ENCODE data around the gene ZBTB48. TPM values are rescaled to one million over a fixed set of nuclear protein-coding genes. Genes with fewer than 3 reads are reported as not detected.
"Not testable (repeated sequence)": the region's sequence is repeated elsewhere in the genome, so short reads cannot be mapped to it uniquely, and the experiment has no call there.

ZBTB48 gene
- total RNA-seq, 1 donor = 60.9 TPM

DNA sequence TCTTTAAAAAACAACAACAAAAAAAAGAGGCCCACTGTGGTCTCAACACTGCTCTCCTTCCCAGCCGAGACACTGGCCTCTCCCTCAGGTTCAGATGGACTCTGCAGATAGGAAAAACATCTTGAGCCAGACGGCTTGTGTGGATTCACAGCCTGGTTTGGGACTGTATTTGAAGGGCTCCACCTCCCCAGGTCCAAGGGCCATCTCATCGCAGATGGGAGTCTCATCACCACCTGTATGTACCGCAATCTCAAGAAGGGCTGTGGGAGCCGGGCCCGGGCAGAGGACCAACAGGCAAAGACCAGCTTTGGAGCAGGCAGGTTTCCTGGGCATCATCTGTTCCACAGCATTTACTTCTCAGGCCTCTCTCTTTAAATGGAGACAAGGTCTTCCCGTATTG is 10.3 kb downstream of the ZBTB48 start:
- no peak for DNase-seq (ENCODE audit: low read depth in 2 of 3, low spot score in 2 of 3)

DNA sequence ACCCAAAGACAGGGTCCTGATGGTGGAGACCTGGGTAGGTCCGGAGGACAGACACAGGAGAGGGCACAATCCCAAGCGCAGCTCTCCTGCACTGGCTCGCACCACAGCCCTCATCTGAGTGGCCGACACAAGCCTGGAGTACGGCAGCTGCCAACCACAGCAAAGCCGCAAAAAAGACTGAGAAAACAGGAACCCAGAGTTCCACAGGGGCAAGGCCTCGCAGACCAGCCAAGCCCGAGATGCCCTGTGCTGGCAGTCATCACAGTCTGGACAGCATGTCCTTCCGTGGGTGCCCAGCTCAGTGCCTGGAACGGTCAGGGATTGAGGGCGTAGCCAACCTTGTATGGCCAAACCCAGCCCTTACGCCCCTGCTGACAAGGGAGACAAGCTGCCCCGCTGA is 11.4 kb downstream of the ZBTB48 start:
- peak in 2 of 3 donors; percentile 68 to 72 for DNase-seq (ENCODE audit: low read depth in 2 of 3, low spot score in 2 of 3)

DNA sequence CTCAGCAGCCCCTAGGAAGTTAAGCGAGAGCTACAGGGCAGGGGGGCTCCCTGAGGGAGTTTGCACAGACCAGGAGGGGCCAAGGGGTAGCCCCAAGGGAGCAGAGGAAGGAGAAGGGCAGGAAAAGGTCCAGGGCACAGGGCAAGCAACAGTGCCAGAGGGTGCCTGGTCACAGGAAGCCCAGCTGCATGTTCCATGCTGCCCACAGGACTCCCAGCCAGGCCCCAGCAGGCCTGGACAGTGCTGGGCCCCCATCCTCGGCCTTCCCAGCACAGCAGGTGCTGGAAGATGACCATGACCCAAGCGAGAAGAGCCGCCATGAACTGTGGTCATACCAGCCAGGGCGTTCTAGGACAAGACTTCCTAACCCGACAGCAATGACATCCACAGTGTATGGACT is 11.8 kb downstream of the ZBTB48 start:
- DNase-seq (ENCODE audit: low read depth in 2 of 3, low spot score in 2 of 3) = no peak

DNA sequence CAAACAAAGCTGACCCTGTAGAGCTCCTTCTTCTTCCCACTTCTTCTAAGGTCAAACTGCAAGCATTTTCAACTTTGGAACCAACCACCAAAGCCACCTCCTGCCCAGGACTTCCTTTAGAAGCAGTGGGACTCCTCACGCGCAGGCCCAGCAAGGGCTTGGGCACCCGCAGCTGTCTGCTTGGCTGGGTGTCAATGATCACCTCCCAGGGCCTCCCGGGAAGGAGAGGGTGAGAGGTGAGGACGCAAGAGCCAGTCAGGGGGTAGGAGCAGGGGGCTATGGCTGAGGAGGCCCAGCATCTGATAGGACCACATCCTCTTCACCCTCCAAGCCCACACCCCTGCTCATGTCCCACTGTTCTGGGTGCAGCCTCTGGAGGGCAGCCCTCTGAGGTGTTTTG is 12.6 kb downstream of the ZBTB48 start:
- no peak for DNase-seq (ENCODE audit: low read depth in 2 of 3, low spot score in 2 of 3)

DNA sequence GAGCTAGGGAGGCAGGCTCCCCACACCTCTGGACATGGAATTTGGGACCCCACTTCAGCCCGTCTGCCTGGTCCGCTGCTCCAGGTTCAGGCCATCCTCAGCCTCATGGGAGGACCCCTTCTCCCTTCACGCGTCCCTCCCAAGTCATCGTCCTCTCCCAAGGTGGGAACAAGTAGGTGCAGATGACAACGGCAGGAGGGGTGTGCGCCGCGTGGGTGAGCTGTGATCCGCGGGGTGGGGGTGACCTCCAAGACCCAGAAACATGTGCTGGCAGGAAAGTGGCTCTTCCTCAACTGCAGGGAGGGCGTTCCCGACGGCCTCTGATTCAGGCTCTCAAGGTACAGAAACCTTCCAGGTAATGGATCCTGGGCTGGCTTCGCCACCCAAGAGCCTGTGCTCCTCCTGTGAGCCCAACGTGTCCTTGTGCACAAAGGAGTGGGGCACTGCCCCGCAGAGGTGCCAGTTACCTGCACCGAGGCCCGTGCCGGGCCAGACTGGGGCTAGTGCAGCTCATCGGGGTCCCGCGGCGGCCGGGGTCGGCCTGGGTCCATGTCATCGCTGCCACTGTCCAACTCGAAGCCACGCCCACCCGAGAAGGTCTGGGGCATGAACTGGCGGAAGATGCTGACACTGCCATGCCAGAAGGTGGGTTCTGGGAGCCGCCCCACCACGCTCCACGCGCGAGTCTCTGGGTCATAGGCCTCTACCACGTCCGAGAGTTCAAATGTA is 13.2 kb downstream of the ZBTB48 start:
- no peak for DNase-seq (ENCODE audit: low read depth in 2 of 3, low spot score in 2 of 3)

DNA sequence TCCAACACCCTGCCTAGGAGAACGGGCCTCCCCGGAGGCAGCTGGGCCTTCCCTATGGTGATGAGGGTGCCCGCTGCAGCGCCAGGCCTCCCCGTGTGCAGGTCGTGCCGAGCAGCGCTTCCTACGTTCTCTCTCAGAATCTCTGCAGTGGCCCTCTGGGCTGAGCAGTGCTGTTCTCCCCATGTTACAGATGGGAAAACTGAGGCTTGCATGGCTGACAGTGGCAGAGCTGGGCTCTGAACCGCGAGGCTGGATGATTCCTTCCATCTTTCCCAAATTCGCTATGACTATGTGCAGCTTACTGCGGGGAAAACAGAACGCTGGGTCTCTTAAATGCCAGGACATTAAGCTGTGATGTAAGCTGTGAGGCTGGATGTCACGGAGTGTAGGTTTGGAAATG is 14.0 kb downstream of the ZBTB48 start:
- no peak for DNase-seq (ENCODE audit: low read depth in 2 of 3, low spot score in 2 of 3)

DNA sequence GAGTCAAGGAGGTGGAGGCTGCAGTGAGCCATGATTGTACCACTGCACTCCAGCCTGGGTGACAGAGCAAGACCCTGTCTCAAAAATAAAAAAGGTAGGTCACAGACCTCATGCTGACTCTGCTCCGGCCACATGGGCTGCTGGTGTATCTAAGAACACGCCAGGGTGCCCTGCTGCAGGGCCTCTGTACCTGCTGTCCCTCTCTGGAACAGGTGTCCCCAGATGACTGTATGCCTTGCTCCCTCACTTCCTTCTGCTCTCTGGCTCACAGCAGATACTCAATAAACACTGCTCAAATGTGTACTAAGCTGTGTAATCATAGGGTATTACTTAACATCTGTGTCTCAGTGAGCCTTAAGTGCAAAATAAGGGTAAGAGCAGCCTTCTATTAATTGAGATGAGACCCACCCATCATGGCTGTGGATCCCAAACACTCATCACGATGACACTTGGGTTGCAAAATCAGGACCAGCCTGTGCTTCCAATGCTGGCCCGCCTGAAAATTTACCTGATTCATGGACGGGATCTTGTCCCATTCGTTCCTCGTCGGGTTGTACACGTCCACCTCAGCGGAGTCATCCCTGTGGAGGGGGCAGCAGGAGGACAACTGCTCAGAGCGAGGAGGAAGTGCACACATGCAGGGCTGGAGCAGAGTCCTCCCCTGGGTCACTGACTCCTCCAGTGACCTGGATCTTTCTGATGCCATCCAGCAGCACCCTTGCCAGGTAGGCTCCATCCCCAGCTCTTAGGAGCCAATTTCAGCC is 15.4 kb downstream of the ZBTB48 start:
- DNase-seq (ENCODE audit: low read depth in 2 of 3, low spot score in 2 of 3) = no peak

DNA sequence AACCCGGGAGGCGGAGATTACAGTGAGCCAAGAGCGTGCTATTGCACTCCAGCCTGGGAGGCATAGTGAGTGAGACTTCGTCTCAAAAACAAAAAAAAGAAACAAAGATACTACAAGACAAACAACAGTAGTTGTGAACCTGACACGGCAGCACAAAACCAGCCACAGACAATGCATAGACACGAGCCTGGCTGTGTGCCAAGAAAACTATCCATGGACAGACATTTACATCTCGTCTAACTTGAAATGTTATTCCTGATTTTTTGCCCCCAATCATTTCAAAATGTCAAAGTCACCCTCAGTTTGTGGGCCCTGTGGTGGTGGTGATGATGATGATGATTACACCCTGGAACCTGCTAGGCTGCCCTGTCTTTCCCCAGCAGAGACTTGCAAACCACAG is 16.6 kb downstream of the ZBTB48 start:
- no peak for DNase-seq (ENCODE audit: low read depth in 2 of 3, low spot score in 2 of 3)

DNA sequence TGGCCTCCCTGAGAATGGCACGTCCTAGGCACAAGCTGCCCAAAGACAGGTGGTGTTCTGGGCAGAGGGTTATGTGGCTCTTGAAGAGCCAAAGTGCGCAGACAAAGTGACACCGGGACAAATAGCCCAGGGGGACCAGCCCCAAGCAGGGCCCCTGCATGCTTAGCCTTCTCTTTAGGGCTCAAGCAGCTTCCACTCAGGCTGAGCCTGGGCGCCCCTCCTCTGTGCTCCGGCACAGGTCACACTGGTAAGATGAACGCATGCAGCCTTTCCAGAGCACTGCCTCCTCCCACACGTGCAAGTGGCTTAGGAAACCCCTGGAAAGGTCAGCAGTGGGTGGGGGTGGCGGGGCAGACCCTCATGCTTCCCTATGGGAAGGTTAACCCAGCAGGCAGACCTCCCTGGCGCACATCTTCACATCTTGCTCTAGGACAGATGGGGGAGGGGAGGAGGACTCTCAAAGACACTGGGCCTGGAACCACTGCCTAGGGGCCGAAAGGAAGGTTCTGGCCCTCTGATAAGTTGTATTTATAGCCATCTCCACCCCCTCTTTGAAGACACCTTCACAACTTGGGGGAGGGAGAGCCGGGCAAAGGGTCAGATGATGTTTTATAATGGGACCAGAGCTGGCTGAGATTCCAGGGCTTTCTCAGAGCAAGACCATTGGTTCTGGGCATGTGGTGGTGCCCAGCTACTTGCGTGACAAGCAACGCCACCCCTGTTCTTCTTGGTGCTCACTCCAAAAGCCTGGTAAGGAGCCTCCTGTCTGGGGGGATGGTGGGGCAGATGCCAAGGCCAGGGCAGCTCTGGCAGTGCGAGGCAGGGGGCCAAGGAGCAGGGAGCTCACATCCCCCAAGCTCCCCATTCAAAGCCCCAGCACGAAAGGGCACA is 17.3 kb downstream of the ZBTB48 start:
- DNase-seq (ENCODE audit: low read depth in 2 of 3, low spot score in 2 of 3) = no peak

DNA sequence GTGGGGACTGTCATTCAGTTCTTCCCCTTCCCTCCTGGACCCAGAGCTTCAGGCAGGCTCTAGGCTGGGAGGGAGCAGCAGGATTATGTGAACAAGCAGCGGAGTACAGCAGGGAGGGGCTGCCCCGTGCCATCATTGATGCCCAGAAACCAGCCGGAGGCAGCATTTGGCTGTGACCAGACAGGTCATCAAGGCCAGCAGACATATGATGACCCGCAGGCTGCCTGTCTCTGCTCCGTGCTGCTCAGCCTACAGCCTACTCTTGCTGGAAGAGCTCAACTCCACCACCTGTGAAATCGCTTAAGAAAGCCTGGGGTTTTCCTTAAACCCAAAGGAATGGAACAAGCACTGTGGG is 18.0 kb downstream of the ZBTB48 start:
- DNase-seq (ENCODE audit: low read depth in 2 of 3, low spot score in 2 of 3) = no peak

DNA sequence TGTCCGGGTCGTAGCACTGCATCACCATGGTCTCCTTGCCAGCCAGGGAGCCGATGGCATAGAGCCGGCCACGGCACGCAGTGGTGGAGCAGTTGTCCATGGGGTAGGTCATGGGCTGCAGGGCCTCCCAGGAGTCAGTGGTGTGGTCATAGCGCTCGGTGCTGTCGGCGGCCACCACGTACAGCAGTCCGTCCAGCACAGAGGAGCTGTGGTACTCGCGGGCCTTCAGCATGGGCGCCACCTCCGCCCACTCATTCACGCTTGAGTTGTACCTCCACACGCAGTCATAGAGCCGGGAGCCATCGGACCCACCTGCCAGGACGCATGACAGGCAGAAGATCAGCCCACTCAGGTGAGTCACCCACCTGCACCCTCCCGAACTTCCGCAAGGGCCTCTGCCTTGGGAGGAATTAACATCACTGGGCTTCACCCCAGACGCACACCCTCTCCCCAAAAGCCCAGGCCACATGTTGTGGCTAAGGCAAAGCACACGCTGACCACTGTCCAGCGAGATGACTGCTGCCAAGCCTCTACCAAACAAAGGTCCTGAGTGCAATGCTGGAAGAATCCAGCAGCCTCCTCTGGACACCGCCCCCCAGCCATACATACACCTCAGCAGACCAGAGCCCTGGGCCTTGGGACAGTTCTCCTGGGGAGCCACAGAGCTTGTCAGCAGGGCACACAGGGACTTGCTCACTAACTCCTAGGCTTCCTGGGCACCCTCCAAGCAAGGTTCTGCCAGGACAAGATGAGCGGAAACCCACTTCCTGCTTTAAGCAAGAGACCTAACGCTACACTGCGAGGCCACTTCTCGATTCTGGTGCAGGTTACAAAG is 19.6 kb downstream of the ZBTB48 start:
- DNase-seq (ENCODE audit: low read depth in 2 of 3, low spot score in 2 of 3) = peak in 2 of 3 donors; percentile 62 to 76

DNA sequence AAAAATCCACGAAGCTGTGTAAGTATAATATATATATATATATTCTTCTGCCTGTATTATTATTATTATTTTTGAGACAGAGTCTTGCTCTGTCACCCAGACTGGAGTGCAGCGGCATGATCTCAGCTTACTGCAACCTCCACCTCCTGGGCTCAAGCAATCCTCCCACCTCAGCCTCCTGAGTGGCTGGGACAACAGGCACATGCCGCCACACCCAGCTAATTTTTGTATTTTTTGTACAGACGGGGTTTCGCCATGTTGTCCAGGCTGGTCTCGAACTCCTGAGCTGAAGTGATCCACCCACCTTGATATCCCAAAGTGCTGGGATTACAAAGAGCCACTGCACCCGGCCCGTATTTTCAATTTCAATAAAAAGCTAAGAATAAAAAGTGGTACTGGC is 20.2 kb downstream of the ZBTB48 start:
- not testable (repeated sequence) for DNase-seq (ENCODE audit: low read depth in 2 of 3, low spot score in 2 of 3)

DNA sequence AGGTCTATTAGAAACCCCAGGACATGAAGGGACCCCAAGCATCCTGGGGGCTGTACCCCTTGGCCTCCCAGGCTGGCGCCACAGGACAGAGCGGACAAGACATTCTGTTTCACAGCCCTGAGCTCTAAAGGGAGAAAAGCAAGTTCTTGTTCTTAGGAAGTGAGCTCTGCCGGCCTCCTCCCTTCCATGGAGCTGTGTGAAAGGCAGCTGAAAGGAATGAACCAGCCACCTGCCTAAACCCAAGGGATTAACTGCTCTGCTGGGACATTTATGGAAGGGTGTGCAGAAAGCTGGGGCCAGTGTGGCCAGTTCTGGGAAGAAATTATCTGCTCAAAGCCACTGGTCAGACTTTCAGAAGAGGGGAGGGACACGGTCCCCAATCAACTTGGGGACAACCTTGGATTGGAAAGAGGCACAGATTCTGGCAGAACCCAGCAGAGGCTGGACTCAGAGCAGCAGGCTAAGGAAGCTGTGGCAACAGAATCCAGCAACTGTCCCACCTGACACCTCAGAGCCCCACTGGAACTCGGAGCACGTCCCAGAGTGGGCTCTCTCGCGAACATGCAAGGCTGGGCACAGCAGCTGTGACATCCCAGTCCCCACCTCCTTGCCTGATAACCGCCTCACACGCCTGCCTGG is 20.7 kb downstream of the ZBTB48 start:
- DNase-seq (ENCODE audit: low read depth in 2 of 3, low spot score in 2 of 3) = no peak

DNA sequence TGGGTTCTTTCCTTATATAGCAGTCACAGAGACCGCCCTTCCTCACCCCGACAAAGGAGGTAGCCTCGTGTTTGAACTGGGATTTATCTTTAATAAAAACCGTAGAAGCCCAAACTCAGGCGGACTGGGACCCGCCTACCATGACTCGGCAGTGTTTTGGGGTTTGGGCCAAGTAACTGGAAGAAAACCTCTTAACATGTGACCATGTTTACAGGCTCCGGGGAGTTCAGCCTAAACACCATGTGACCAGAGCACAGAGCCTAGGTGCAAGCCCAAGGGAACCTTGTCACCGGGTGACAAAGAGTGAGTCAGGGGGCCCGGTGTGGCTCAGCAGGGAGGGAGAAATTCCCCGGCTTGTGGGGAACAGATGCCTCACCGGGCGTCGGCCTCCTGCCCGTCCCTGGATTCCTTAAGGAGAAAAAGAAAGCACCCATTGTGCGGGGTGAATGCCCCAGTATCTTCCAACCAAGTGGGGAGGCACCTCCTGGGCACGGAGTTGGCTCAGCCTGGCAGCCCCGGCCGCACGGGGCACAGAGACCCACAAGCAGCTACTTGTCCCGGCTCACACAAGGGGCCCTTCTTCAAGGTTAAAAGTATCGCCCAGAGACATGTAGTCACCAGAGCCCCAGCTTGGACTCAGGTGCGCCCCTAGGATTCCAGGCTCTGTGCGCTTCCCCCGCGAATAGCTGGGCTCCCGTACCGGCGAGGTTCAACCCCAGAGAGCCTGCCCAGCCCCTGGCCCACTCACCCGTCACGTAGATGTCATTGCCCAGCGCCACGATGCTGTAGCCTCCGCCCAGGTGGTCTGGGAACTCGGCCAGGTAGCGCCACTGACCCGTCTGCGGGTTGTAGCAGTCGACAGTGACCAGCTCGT is 21.5 kb downstream of the ZBTB48 start:
- peak; percentile 39 to 91 (median 85) for DNase-seq (ENCODE audit: low read depth in 2 of 3, low spot score in 2 of 3)

DNA sequence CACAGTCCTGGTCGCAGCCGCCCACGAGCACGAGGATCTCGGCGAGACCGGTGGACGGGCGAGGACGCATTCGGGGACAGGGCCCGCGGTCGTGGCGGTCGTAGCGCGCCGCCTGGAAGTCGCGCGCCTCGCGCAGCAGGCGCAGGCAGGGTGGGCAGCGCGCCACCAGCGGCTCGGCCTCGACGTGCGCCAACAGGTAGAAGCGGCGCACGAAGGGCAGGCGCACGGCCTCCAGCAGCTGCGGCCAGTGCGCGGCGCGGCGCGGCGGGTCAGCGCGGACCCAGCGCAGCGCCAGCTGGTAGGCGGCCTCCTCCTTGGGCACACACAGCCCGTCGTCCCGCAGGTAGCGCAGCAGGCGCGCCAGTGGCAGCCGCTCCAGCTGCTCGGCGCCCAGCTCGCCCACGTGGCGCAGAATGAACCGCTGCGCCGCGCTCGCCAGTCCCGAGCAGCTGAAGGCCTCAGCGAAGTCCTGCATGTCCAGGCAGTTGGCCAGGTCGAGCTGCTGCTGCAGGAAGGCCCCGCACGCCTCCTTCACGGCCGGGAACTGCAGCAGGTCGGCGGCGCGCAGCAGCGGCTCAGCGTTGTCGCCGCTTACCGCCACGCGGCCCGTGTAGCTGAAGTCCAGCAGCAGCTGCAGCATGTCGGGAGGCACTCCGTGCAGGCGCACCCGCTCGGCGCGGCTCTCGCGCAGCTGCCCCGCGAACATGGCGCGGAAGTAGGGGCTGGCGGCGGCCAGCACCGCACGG is 22.3 kb downstream of the ZBTB48 start:
- no peak for DNase-seq (ENCODE audit: low read depth in 2 of 3, low spot score in 2 of 3)

DNA sequence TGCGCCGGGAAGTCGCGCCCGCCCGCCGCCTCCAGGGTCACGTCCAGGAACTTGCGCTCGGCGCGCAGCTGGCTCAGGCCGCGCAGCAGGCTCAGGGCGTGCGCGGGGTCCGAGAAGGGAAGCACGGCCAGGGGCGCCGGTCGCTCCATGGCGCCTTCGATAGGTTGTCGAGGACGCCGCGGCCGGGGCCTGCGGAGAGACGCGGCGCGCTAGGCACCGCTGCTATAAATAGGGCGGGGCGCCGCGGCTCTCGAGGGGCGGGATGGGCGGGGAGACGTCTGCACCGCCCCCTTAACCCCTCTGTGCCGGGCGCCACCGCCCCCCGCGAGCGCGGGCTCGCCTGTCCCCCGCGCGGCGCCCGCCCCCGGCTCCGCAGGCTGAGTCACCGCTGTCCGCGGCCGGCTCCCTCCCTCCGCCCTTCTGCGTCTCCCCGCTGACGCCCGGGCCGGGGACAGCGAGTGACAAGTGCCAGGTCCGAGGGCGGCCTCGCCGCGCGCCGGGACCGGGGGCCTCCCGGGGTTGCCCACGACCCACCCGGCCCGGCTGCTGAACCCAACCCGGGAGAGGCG is 23.0 kb downstream of the ZBTB48 start, which contains the start of gene KLHL21:
KLHL21 (minus strand) TSS at position 201 of the 569 bp plus-strand sequence; CDS start at position 149, 52 bp downstream.
- DNase-seq (ENCODE audit: low read depth in 2 of 3, low spot score in 2 of 3) = peak; percentile 72 to 93 (median 92)

DNA sequence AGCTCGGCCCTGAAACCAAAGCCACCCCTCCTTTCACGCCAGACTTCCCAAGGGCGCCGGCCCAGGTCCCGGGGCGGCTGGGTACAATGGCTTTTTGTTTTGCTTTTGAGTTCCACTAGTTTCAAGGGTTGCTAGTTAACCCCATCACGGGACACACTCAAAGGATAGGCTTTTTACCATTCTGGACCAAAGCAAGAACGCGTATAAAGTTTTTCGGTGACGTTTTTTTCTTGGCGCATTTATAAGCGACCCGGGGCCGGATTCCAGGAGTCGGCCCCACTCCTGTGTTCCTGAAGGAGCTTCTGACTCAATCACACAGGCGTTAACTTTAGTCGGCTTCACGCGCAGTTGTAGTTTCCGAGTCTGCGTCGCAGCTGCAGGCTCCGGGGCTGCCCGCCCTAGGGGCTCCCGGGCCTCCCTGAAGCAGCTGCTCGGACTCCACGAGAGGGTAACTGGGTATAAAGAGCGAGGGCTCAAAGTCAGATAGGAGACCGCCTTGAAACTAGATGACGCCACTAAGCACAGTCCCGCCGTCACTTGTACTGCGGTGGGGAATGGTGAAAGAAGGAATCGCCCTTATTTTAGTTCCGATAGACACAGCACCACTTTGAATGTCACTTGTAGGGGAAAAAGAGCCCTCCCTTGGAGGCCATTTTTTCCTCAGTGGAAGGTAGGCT is 23.6 kb downstream of the ZBTB48 start:
- DNase-seq (ENCODE audit: low read depth in 2 of 3, low spot score in 2 of 3) = peak; percentile 52 to 79 (median 60)
